Upper lobe of left lung (tissue), 6 donors: ENCODE measurements around the gene PCDHA5. TPM values are rescaled to one million over a fixed set of nuclear protein-coding genes. Genes with fewer than 3 reads are reported as not detected.
A peak's percentile ranks its signal among the peaks of the same experiment; 100 is the strongest.

ENCODE experiments used
- ATAC-seq, 2 donors: fragments of 200-7000 bp; cut with Tn5 transposase; one replicate each; pipeline ENCODE4 v1.9.1; 2022; ENCODE audit warnings: mild to moderate bottlenecking in 2 of 2, moderate library complexity in 2 of 2; ENCODE audit not compliant: low FRiP score in 2 of 2
- DNase-seq, 2 donors: peaks; one replicate each; pipeline ENCODE4 v3.0.0-alpha.2; 2019 to 2020
- H3K27ac ChIP-seq, 4 donors: fragments of 200-600 bp; sonication (generic); one replicate each; pipeline ENCODE4 v1.5.1; 2016 to 2019
- H3K27me3 ChIP-seq, 4 donors: fragments of 200-600 bp; sonication (generic); one replicate each; pipeline ENCODE4 v1.5.1; 2017 to 2019
- H3K36me3 ChIP-seq, 4 donors: fragments of 200-600 bp; sonication (generic); one replicate each; pipeline ENCODE4 v1.5.1; 2016 to 2019
- H3K4me1 ChIP-seq, 4 donors: fragments of 200-600 bp; sonication (generic); one replicate each; pipeline ENCODE4 v1.5.1; 2018 to 2019
- H3K4me3 ChIP-seq, 4 donors: fragments of 200-600 bp; sonication (generic); one replicate each; pipeline ENCODE4 v1.5.1; 2017 to 2019; ENCODE audit warnings: mild to moderate bottlenecking in 2 of 4, moderate library complexity in 1 of 4
- H3K9me3 ChIP-seq, 4 donors: fragments of 200-600 bp; sonication (generic); one replicate each; pipeline ENCODE4 v1.5.1; 2018 to 2019
- CTCF ChIP-seq, 6 experiments: fragments of 450-650 bp in 4 of 6; fragments of 200-600 bp in 2 of 6; sonication (generic) in 2 of 6; IDR thresholded peaks; one replicate each; pipeline ENCODE4 v1.5.1; 2016 to 2019; ENCODE audit warnings: antibody characterized with exemption in 6 of 6
- EP300 ChIP-seq, 4 donors: sonication (generic); formaldehyde crosslinking; IDR thresholded peaks; one replicate each; pipeline ENCODE4 v1.5.1; 2017; ENCODE audit warnings: antibody characterized with exemption in 4 of 4, control low read depth in 2 of 4
- POLR2A ChIP-seq, 4 donors: fragments of 450-650 bp; IDR thresholded peaks; one replicate each; pipeline ENCODE4 v1.5.1; 2016 to 2017; ENCODE audit warnings: antibody characterized with exemption in 4 of 4, mild to moderate bottlenecking in 2 of 4
- POLR2AphosphoS5 ChIP-seq, 2 donors: sonication (generic); formaldehyde crosslinking; IDR thresholded peaks; one replicate each; pipeline ENCODE4 v1.5.1; 2017; ENCODE audit warnings: antibody characterized with exemption in 2 of 2
- WGBS, 2 donors: methylation state at CpG; one replicate each; pipeline ENCODE4 v1.1.5; 2017 to 2018; 5-methylcytosine and 5-hydroxymethylcytosine counted together
- total RNA-seq, 6 donors: library from RNA; depleted of rRNA in 4 of 6; stranded (reverse); fragments of >200 nt in 4 of 6; gene quantifications; one replicate each; pipeline versions ENCODE4 v1.1.0 to v1.2.1, GENCODE V29; 2016 to 2021
- donor health status: DM: no; HTN: no; CAD: no; lungs with moderate emphysema.
- donor health status: DM: no; HTN: yes; CAD: no; lungs with severe emphysema.

The PCDHA5 gene
- total RNA-seq, 6 donors from 2014 or later = 0.15 to 1.4 (median 0.72) TPM

- Histone ChIP-seq H3K27ac (no peak overlapping the region), H3K4me1 (no peaks in the 10 kb centered on the region)
These were observed 36.0 kb downstream of the PCDHA5 start for GRCh38 chr5:140857177-140857986.

GRCh38 chr5:140857987-140858240 lies 36.5 kb downstream of the PCDHA5 start:
- H3K4me1 ChIP-seq = no peaks in the 10 kb centered on the region
- WGBS, 2 donors = 62 to 73% methylated on average over 9 to 10 of the region's 22 CpGs
- no peaks in the 10 kb centered on the region for H3K36me3 ChIP-seq
- no peak overlapping the region for H3K4me3 ChIP-seq
- no peak for ATAC-seq
- H3K27me3 ChIP-seq = no peaks in the 10 kb centered on the region
- peak in 1 of 2 donors; percentile 77 for DNase-seq
- TF ChIP-seq POLR2A (IDR thresholded peaks at IDR 0.05) = no peak
- TF ChIP-seq CTCF (IDR thresholded peaks at IDR 0.05) = no peak
- TF ChIP-seq POLR2AphosphoS5 (IDR thresholded peaks at IDR 0.05) = no peak
- TF ChIP-seq EP300 (IDR thresholded peaks at IDR 0.05) = no peak
- no peak overlapping the region for H3K27ac ChIP-seq
- H3K9me3 ChIP-seq = peaks cover 0 to 47% (median 40%) of the 10 kb centered on the region in 4 donors

More at GRCh38 chr5:140857177-140857986, 36.0 kb downstream of the PCDHA5 start:
- 61 to 73% methylated on average over 29 to 72 of the region's 94 CpGs for WGBS, 2 donors
- peaks cover 0 to 42% (median 35%) of the 10 kb centered on the region in 4 donors for H3K9me3 ChIP-seq
- no peak overlapping the region for H3K4me3 ChIP-seq
- TF ChIP-seq POLR2A (IDR thresholded peaks at IDR 0.05) (no peak), POLR2AphosphoS5 (IDR thresholded peaks at IDR 0.05) (no peak), CTCF (IDR thresholded peaks at IDR 0.05) (no peak), EP300 (IDR thresholded peaks at IDR 0.05) (no peak)
- H3K36me3 ChIP-seq = no peaks in the 10 kb centered on the region
- peak in 1 of 2 donors; percentile 80 for DNase-seq
- no peaks in the 10 kb centered on the region for H3K27me3 ChIP-seq
- ATAC-seq = no peak

GRCh38 chr5:140862441-140863295 lies 41.3 kb downstream of the PCDHA5 start:
- H3K9me3 ChIP-seq = peaks cover 0 to 36% (median 35%) of the 10 kb centered on the region in 4 donors
- no peaks in the 10 kb centered on the region for H3K27me3 ChIP-seq
- no peak for TF ChIP-seq CTCF (IDR thresholded peaks at IDR 0.05)
- no peak for TF ChIP-seq EP300 (IDR thresholded peaks at IDR 0.05)
- no peak for TF ChIP-seq POLR2AphosphoS5 (IDR thresholded peaks at IDR 0.05)
- no peak for TF ChIP-seq POLR2A (IDR thresholded peaks at IDR 0.05)
- no peak overlapping the region for H3K4me3 ChIP-seq
- no peaks in the 10 kb centered on the region for H3K4me1 ChIP-seq
- WGBS, 2 donors = 44 to 55% methylated on average over 53 to 67 of the region's 76 CpGs
- ATAC-seq (peak in 1 of 2 donors; percentile 34), DNase-seq (peak in 1 of 2 donors; percentile 75)
- H3K36me3 ChIP-seq = no peaks in the 10 kb centered on the region
- no peak overlapping the region for H3K27ac ChIP-seq

GRCh38 chr5:140868721-140869554 lies 47.5 kb downstream of the PCDHA5 start, which contains the start of gene PCDHA11:
Gene PCDHA11 (plus strand): TSS chr5:140868957. CDS start chr5:140869104, 147 bp downstream.
- H3K36me3 ChIP-seq = no peaks in the 10 kb centered on the region
- no peaks in the 10 kb centered on the region for H3K4me1 ChIP-seq
- ATAC-seq = no peak
- DNase-seq = peak in 1 of 2 donors; percentile 56
- H3K27me3 ChIP-seq = no peaks in the 10 kb centered on the region
- WGBS, 2 donors = 19 to 20% methylated on average over 28 to 41 of the region's 41 CpGs
- peaks cover 0 to 29% (median 26%) of the 10 kb centered on the region in 4 donors for H3K9me3 ChIP-seq
- no peak within 1 kb of the TSS for H3K27ac ChIP-seq
- TF ChIP-seq CTCF (IDR thresholded peaks at IDR 0.05) (peak in 2 of 6 experiments; percentile 10 to 18), POLR2A (IDR thresholded peaks at IDR 0.05) (no peak), EP300 (IDR thresholded peaks at IDR 0.05) (no peak), POLR2AphosphoS5 (IDR thresholded peaks at IDR 0.05) (no peak)
- peak within 1 kb of the TSS in 3 of 4 donors; percentile 6 to 25 (median 23) for H3K4me3 ChIP-seq
